MCF 10A (cell line): Measurements from ENCODE around the gene TMEFF2. TPM values are rescaled to one million over a fixed set of nuclear protein-coding genes. Genes with fewer than 3 reads are reported as not detected.

ENCODE experiments used
- BruUV-seq: library from RNA; stranded (reverse); fragments of 400-500 nt; replicated peaks from 2 replicates; lab custom pipeline; 2021; lab: Mats Ljungman, UMichigan
- CTCF ChIA-PET: fragments of 300-600 bp; sonication (Branson Sonifier 250); formaldehyde crosslinking; extraction: SDS; loops from one replicate; lab custom pipeline; 2021; ENCODE audit warnings: antibody characterized with exemption, inconsistent platforms; lab: Yijun Ruan, JAX
- POLR2A ChIA-PET: fragments of 300-600, 350-650 bp; sonication (Branson Sonifier 250); formaldehyde crosslinking; extraction: SDS; loops from one replicate; lab custom pipeline; 2020; ENCODE audit warnings: antibody characterized with exemption, inconsistent platforms; lab: Yijun Ruan, JAX
- DNase-seq: peaks from one replicate; pipeline ENCODE4 v3.0.0-alpha.2; 2018; ENCODE audit not compliant: unreplicated experiment
- H3K27ac Mint-ChIP-seq: one replicate; pipeline ENCODE4 v1.8.0; 2022; ENCODE audit warnings: mild to moderate bottlenecking, low read depth, mixed read lengths; ENCODE audit not compliant: unreplicated experiment
- H3K27me3 Mint-ChIP-seq: one replicate; pipeline ENCODE4 v1.8.0; 2022; ENCODE audit warnings: mixed read lengths; ENCODE audit not compliant: insufficient read depth, unreplicated experiment
- H3K36me3 Mint-ChIP-seq: one replicate; pipeline ENCODE4 v1.8.0; 2022; ENCODE audit warnings: mild to moderate bottlenecking, moderate library complexity, mixed read lengths; ENCODE audit not compliant: insufficient read depth, unreplicated experiment
- H3K4me1 Mint-ChIP-seq: one replicate; pipeline ENCODE4 v1.8.0; 2022; ENCODE audit warnings: mixed read lengths; ENCODE audit not compliant: insufficient read depth, unreplicated experiment
- H3K4me3 Mint-ChIP-seq: one replicate; pipeline ENCODE4 v1.8.0; 2022; ENCODE audit warnings: mild to moderate bottlenecking, moderate library complexity, mixed read lengths; ENCODE audit not compliant: unreplicated experiment
- H3K9me3 Mint-ChIP-seq: one replicate; pipeline ENCODE4 v1.8.0; 2022; ENCODE audit warnings: mixed read lengths; ENCODE audit not compliant: unreplicated experiment
- intact Hi-C: fragments of 100-400 bp; cut with micrococcal nuclease; formaldehyde crosslinking; loops from 2 replicates; pipeline ENCODE4 v1.14.1; 2022
- total RNA-seq: library from RNA; stranded (reverse); gene quantifications from 2 replicates; pipeline ENCODE4 v1.2.3, GENCODE V29; 2022
- TF ChIP-seq, protein P1 (sequence below): fragments of 200-600 bp; IDR thresholded peaks from one replicate; pipeline ENCODE4 v1.8.0; 2022; ENCODE audit warnings: antibody characterized with exemption, mild to moderate bottlenecking; ENCODE audit not compliant: unreplicated experiment

TMEFF2 gene
- total RNA-seq, 1 experiment from 2014 or later, result not detected

DNA sequence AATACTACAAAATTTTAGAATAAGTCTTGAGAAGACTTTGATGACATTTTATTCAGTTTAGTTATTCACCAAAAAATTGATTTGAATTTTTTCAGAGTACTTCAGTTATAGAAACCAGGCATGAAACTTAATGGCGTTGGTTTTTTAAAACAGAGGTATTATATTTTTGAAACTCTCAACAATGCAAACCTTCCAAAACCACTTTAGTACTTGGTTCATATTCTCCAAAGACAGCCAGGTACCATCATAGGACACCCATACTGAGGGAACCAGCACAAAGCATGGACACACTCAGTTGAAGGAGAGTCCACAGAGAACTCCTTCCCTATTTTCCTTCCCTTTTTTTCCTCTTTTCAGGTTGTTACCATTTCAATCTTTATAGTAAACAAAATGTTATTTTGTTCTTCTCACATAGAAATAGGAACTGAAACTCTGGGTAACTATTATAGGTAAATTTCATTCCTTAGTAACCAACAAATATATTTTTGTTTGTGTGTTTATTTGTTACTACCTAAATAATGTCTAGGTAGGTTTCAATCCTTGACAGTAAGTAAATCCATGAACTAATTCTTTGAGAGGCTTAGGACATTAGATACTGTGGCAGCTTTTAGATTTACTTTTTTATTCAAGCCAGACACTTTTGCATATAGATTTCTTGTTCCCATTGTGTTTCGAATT is 95.8 kb downstream of the TMEFF2 start:
- no peaks in the 10 kb centered on the region for H3K9me3 Mint-ChIP-seq

DNA sequence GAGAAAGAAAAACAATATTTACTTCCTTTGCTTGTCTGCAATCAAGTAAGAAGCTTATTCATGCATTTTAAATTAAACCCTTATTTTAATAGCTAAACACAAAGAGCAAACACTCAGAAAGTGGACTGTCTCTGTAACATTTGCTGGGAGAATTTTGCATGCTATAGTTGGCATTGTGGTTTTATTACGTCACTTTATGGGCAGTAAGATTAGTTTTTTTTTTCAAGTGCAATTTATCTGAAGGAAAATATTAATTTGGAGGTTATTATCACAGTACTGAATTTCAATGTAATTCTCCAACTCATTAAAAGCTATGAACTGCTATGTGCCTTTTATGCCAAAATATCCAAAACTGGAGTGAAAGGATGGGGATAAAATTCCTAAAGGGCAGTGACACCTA is 103.3 kb downstream of the TMEFF2 start:
- Mint-ChIP-seq H3K4me1 (peaks cover 6% of the 10 kb centered on the region), H3K4me3 (no peak overlapping the region), H3K27me3 (no peaks in the 10 kb centered on the region), H3K27ac (no peak overlapping the region), H3K36me3 (no peaks in the 10 kb centered on the region), H3K9me3 (no peaks in the 10 kb centered on the region)
- intact Hi-C loops, result no loop called here
- CTCF ChIA-PET, result interaction anchor here (0.6 to 0.7 kb wide), 2 partner anchors 160 to 275 kb away, joined by 3 to 4 read pairs; no protein-coding TSS in a partner anchor
- BruUV-seq, result no TSS peak
- TF ChIP-seq, protein P1, sequence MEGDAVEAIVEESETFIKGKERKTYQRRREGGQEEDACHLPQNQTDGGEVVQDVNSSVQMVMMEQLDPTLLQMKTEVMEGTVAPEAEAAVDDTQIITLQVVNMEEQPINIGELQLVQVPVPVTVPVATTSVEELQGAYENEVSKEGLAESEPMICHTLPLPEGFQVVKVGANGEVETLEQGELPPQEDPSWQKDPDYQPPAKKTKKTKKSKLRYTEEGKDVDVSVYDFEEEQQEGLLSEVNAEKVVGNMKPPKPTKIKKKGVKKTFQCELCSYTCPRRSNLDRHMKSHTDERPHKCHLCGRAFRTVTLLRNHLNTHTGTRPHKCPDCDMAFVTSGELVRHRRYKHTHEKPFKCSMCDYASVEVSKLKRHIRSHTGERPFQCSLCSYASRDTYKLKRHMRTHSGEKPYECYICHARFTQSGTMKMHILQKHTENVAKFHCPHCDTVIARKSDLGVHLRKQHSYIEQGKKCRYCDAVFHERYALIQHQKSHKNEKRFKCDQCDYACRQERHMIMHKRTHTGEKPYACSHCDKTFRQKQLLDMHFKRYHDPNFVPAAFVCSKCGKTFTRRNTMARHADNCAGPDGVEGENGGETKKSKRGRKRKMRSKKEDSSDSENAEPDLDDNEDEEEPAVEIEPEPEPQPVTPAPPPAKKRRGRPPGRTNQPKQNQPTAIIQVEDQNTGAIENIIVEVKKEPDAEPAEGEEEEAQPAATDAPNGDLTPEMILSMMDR, result no peak
- no peak for DNase-seq
- POLR2A ChIA-PET, result interaction anchor here (0.7 kb wide), 1 partner anchor 20 kb away, joined by 3 read pairs; no protein-coding TSS in a partner anchor

More for the DNA sequence above, 95.8 kb downstream of the TMEFF2 start:
- ChIA-PET POLR2A (no interaction called here), CTCF (interaction anchor here (1.8 kb wide), 1 partner anchor 64 kb away, joined by 8 read pairs; no protein-coding TSS in a partner anchor)
- DNase-seq, result no peak
- H3K27me3 Mint-ChIP-seq, result no peaks in the 10 kb centered on the region
- H3K36me3 Mint-ChIP-seq, result no peaks in the 10 kb centered on the region
- no peak overlapping the region for H3K27ac Mint-ChIP-seq
- no peaks in the 10 kb centered on the region for H3K4me1 Mint-ChIP-seq
- intact Hi-C loops, result no loop called here
- no TSS peak for BruUV-seq
- TF ChIP-seq, protein P1, result no peak
- H3K4me3 Mint-ChIP-seq, result no peak overlapping the region

DNA sequence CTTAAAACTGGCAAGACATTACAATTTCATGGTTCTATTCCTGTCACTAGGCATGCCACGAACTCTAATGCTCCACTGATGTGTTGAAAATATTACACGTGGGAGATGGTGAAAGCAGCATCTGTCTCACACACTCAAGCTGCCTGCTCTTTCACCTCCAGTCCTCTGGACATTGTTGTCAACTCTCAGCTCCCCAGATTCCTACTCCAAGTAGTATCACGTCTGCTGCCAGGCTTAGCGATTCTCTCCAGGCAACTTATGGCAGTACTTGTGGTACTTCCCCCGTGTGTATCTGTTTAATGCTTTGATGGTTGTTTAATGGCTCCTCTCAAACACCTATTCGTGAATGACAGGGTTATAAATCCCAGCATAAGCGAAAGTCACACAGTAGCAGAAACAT is 103.8 kb downstream of the TMEFF2 start:
- intact Hi-C loops, result no loop called here
- no TSS peak for BruUV-seq
- no peaks in the 10 kb centered on the region for H3K27me3 Mint-ChIP-seq
- TF ChIP-seq, protein P1, result no peak
- ChIA-PET CTCF (interaction anchor here (0.6 kb wide), 2 partner anchors 144 to 275 kb away, joined by 3 to 4 read pairs; no protein-coding TSS in a partner anchor), POLR2A (interaction anchor here (0.7 kb wide), 1 partner anchor 19 kb away, joined by 3 read pairs; no protein-coding TSS in a partner anchor)
- H3K36me3 Mint-ChIP-seq, result no peaks in the 10 kb centered on the region
- DNase-seq, result no peak
- no peaks in the 10 kb centered on the region for H3K9me3 Mint-ChIP-seq
- no peak overlapping the region for H3K4me3 Mint-ChIP-seq
- H3K27ac Mint-ChIP-seq, result no peak overlapping the region
- H3K4me1 Mint-ChIP-seq, result peaks cover 6% of the 10 kb centered on the region

DNA sequence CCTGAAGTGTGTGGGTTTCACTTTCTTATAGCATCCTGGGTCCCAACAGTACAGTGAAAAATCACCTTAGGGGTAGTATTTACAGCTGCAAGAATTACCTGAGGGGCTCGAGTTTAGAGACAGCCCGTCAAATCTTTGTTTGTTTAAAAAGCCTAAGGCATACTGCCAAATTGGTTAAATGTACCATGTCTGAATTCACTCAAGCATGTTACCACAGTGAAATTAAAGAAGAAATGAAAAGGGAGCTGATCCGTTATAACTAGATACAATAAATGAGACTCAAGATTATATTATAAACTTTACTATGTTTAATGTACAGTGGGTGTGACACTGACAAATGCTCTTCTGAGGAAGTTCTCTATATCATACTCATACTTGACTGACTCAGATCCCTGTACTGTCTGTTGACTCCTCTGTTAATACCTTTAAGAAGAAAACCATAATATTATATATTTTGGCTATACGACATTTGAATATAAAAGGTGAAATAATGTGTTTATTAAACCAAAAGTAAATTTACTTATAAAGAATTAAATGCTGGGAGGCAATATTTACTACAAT is 107.3 kb downstream of the TMEFF2 start:
- CTCF ChIA-PET, result interaction anchor here (0.6 to 1.2 kb wide), 2 partner anchors 231 to 1876 kb away, joined by 3 to 5 read pairs; no protein-coding TSS in a partner anchor
- H3K9me3 Mint-ChIP-seq, result no peaks in the 10 kb centered on the region
- no peak for DNase-seq
- intact Hi-C loops, result no loop called here
- TF ChIP-seq, protein P1, result no peak
- no TSS peak for BruUV-seq
- H3K27ac Mint-ChIP-seq, result no peak overlapping the region
- H3K4me3 Mint-ChIP-seq, result no peak overlapping the region
- H3K36me3 Mint-ChIP-seq, result no peaks in the 10 kb centered on the region
- H3K27me3 Mint-ChIP-seq, result no peaks in the 10 kb centered on the region
- POLR2A ChIA-PET, result interaction anchor here (1.1 kb wide), 1 partner anchor 7 kb away, joined by 4 read pairs; no protein-coding TSS in a partner anchor
- peaks cover 6% of the 10 kb centered on the region for H3K4me1 Mint-ChIP-seq
